Kidney capillary endothelial cell (primary cell): Measurements from ENCODE around the gene COL8A1.

Source experiments
- DNase-seq: peaks from one replicate; pipeline ENCODE4 v3.0.0-alpha.2; 2018; ENCODE audit warnings: low spot score

COL8A1 gene

GRCh38 chr3:99761415-99762165, 123.2 kb downstream of the COL8A1 start:
- DNase-seq: no peak

DNA sequence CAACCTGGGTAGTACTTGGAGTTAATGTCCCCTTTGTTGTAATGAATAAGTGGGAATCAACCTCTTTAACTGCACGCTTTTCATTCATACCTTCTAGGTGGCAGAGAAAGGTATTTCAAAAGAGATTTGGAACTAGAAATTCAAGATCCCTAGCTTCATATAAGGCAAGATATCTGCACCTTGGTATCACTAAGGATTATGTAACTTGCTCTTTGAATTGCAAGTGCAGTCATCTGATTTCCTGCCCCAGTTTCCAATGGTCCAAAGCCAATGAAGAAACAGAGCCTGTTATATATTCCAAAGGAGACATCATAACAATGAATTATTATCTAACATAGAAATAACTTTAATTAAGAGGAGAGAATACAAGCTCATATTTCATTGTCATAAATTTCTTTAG, 124.5 kb downstream of the COL8A1 start:
- DNase-seq: no peak

DNA sequence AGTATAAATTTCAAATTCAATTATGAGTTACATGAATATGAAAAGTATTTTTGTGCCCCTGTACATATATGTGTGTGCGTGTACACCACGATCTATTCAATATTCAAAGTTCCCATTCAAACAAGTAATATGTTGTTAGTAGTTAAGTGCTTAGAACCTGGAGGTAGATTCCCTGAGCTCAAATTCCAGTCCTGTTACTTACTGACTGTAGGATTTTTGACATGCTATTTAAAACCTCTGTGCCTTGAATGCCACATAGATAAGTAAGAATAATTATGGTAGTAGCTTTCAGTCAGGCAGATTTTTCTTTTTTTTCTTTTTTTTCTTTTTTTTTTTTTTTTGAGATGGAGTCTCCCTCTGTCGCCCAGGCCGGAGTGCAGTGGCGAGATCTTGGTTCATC, 126.0 kb downstream of the COL8A1 start:
- DNase-seq: no peak

DNA sequence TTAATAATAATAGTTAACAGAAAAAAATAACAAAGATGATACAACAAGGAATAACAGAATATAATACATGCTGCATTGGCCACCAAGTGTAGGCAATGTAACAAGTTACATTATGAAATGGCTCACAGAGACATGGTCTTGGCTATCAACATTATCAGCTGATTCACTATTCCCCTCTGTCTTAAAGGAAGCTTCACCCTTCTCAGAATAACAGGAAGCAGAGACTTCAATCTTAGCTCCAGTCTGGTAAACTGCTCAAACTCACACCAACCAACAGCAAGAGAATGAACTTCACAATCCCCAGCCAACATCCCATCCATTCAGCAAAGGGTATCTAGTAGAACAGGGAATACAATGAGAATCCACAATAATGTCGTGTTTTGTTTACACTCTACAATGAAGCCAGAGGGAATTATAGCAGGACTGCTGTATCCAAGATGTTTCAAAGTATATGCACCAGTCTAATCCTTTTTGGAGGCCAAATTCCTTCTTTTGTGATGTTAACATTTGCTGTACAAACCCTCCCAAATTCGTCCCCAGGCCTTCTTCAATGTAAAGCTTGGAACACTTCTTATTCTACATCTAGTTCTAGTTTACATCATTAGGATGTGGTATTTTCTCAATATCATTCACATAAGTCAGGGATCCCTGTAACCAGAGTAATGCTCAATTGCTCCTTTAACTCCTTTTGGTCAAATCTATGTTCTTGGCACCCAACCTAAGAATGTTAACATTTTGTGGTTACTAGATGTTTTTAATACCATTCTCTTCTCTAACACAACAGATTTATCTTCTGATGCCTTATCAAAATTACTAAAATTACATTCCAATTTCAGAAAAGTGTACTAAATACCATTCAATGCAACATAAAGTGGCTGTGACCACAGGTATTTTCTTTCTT, 126.9 kb downstream of the COL8A1 start:
- no peak for DNase-seq

DNA sequence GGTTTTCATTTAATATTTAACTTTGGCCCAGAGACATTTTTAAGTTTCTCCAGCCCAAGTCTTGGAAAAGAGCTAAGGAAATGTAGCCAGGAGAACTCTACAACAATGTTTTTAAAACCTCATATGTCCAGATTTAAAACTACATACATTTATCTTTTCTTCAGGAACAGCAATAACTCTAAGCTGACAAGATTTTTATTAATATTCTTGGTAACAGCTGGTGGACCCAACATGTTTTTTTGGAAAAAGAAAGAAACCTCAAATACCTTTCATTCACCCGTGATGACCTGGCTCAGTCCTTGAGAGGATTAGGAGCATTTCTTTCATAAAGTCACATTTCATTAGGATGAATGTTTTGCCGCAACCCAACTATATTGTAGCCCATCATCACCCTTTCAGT, 128.9 kb downstream of the COL8A1 start:
- no peak for DNase-seq

DNA sequence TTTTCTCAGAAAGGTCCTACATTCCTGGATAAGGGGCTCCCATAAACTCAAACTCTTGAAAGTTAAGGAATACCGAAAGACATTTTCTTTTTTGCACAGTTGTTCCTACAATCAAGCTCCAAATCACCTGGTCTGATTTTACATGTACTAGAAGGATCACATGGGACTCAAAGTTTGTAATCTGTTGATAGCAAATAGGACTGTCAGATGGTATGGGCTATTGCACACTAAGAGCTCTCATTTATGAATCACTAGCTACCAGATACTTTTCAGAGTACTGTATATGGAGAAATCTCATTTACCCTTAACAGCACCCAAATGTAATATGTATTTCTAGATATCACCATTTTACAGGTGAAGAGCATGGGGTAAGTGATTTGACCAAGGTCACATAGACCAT, 129.7 kb downstream of the COL8A1 start:
- DNase-seq: no peak

- DNase-seq: no peak
Observed at GRCh38 chr3:99768808-99769501, 130.6 kb downstream of the COL8A1 start.

GRCh38 chr3:99772171-99772570, 133.8 kb downstream of the COL8A1 start:
- DNase-seq: no peak

DNA sequence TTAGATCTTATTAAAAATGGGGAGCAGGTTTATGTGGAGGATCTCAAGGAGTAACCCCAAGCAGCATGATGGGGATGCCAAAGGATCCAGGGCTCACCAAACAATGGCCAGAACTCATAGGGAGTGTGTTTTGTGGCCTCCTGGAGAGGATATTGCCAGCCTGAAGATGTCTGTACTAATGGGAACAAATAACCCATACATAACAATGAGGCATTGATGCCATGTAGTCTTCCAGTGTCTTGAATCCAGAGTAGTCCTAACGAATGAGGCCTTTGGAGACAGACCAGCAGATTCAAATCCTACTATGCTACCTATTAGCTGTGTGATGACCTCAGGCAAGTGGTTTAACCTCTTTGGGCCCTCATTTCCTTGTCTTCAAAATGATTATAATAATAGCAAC, 134.3 kb downstream of the COL8A1 start:
- DNase-seq: no peak

DNA sequence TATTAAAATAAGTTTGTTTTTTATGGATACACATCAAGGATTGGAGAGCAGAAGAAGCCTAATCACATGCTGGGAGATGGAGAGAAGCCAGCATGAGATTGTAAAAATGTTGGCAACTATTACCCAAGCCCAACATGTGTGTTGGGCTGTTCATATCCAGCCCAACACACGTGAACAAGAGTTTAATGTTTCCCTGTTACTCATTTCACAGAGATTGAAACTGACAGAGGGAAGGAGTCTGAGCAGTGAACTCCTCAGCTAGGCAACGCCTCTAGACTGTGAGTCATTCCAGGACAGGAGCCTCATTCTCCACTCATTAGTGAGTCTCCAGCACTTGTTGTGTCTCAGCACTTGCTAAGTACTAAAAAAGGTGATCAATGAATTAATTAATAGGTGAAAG, 136.1 kb downstream of the COL8A1 start:
- DNase-seq: no peak

GRCh38 chr3:99776516-99777209, 138.3 kb downstream of the COL8A1 start:
- no peak for DNase-seq

GRCh38 chr3:99777210-99777549, 138.8 kb downstream of the COL8A1 start:
- no peak for DNase-seq

DNA sequence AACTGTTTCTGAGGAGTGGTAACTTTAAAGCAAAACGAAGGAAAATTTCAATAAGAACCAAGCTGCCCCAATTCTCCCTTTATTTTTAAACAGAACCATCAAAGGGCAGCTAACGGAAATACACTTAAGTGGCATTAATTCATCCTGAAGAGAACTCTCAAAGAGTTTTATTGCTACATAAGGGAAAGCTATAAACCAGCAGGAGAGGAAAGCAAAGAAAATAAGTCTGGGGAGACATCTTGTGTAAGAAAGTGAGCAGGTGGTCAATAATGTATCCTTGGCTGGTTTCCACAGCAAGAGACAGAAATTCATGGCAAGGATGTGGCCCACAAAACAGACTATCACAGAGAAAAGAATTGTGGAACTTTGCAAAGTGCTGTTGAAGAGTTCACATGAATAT, 139.3 kb downstream of the COL8A1 start:
- DNase-seq: no peak

GRCh38 chr3:99780749-99781148, 142.4 kb downstream of the COL8A1 start:
- no peak for DNase-seq

DNA sequence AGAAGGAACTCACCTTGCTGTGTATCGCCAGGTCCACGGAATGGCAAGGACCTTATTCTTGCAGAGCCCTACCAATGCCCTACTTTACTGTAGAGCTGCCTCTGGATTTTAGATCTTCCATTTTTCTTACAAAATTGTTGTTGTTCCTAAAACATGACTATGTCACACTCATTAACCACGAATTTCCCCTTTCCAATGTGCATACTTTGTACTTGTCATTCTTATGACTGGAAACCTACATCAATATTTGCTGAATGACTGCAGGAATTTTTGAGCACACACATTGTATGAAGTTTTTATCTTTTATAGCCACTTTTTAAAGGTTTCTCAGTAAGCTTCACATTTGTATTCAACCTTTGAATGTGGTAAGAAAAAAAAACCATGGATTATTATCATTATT, 143.4 kb downstream of the COL8A1 start:
- DNase-seq: no peak

GRCh38 chr3:99783011-99783573, 144.7 kb downstream of the COL8A1 start:
- no peak for DNase-seq

DNA sequence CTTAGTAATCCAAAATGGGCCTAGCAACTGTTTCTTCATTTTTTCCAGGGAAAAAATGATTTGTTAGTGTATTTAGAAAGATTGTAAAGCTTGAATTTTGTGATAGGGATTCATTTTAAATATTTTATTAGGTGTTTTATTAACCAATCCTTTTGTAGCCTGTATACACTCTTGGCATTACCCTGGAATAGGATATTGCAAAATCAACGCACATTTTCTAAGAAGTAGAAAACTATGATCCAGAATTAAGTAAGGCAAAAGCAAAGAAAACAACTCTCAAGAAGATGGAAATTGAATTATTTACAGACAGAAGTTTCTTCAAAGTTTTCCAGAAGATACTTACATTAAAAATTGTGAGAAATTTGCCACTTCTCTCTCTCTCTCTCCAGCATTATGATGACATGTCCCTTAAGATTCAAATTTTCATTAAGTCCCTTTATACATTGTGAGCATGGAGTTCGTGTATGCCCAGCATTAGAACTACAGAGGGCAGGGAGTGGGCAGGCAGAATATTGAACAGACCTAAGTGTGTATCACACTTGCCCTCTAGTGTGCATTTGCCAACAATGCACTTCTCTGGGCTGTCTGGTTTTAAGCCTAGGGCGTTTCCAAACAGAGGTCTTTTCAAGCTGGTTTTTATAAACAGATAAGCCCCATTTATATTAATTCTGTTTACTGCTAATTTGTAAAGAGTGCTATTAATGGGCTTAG, 150.8 kb downstream of the COL8A1 start:
- DNase-seq: peak; percentile 42

GRCh38 chr3:99794485-99794884, 156.1 kb downstream of the COL8A1 start:
- DNase-seq: no peak

DNA sequence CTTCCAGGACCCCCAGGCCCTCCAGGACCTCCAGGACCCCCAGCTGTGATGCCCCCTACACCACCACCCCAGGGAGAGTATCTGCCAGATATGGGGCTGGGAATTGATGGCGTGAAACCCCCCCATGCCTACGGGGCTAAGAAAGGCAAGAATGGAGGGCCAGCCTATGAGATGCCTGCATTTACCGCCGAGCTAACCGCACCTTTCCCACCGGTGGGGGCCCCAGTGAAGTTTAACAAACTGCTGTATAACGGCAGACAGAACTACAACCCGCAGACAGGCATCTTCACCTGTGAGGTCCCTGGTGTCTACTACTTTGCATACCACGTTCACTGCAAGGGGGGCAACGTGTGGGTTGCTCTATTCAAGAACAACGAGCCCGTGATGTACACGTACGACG, 157.2 kb downstream of the COL8A1 start:
- DNase-seq: no peak

- DNase-seq: no peak
Observed at GRCh38 chr3:99799422-99799821, 161.0 kb downstream of the COL8A1 start.

DNA sequence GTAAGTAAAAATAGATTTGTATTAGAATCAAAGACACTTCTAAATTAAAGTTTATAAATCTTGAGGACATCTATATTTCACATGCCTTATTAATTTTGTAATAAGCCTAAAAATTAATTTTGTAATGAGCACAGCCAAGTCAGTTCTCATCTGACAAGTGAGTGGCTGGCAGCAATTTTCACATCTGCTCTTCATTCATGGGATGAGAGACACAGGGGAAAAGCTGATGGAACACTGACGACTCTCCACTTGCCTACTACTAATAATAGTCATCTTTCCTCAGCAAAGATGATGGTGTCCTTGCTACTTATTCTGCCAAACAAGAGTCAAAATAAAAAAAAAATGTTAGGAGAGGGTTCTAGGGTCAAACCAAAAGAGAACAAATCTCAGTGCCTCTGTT, 164.9 kb downstream of the COL8A1 start:
- no peak for DNase-seq
